Lower leg skin (tissue), 3 donors: Measurements from ENCODE around the gene GAL.

ENCODE experiments used
- POLR2A ChIP-seq, 2 donors: fragments of 450-650 bp; IDR thresholded peaks; one replicate each; pipeline ENCODE4 v1.6.1; 2016 to 2017; ENCODE audit warnings: antibody characterized with exemption in 2 of 2, mild to moderate bottlenecking in 1 of 2, moderate library complexity in 1 of 2
- TF ChIP-seq, protein P1 (sequence below), 3 donors: fragments of 450-650 bp; IDR thresholded peaks; one replicate each; pipeline ENCODE4 v1.5.1; 2016; ENCODE audit warnings: antibody characterized with exemption in 3 of 3, mild to moderate bottlenecking in 3 of 3, moderate library complexity in 2 of 3

- TF ChIP-seq, protein P1, sequence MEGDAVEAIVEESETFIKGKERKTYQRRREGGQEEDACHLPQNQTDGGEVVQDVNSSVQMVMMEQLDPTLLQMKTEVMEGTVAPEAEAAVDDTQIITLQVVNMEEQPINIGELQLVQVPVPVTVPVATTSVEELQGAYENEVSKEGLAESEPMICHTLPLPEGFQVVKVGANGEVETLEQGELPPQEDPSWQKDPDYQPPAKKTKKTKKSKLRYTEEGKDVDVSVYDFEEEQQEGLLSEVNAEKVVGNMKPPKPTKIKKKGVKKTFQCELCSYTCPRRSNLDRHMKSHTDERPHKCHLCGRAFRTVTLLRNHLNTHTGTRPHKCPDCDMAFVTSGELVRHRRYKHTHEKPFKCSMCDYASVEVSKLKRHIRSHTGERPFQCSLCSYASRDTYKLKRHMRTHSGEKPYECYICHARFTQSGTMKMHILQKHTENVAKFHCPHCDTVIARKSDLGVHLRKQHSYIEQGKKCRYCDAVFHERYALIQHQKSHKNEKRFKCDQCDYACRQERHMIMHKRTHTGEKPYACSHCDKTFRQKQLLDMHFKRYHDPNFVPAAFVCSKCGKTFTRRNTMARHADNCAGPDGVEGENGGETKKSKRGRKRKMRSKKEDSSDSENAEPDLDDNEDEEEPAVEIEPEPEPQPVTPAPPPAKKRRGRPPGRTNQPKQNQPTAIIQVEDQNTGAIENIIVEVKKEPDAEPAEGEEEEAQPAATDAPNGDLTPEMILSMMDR (IDR thresholded peaks at IDR 0.05) = no peak
- TF ChIP-seq POLR2A (IDR thresholded peaks at IDR 0.05) = no peak
Measured at GRCh38 chr11:68652683-68653156, 31.6 kb upstream of the GAL start.
